Esophagus muscularis mucosa (tissue), 3 donors: Measurements from ENCODE around the gene ISCA1.

Experiments used
- CTCF ChIP-seq, 3 experiments: fragments of 200-600 bp in 2 of 3; fragments of 450-650 bp in 1 of 3; sonication (generic) in 2 of 3; IDR thresholded peaks; one replicate each; pipeline ENCODE4 v1.5.1; 2017 to 2019; ENCODE audit warnings: antibody characterized with exemption in 3 of 3, mild to moderate bottlenecking in 2 of 3, moderate library complexity in 1 of 3
- POLR2AphosphoS5 ChIP-seq, 2 donors: sonication (generic); formaldehyde crosslinking; IDR thresholded peaks; one replicate each; pipeline ENCODE4 v1.6.1; 2017; ENCODE audit warnings: antibody characterized with exemption in 2 of 2

GRCh38 chr9:86304236-86304730 lies 21.9 kb upstream of the ISCA1 start:
- TF ChIP-seq CTCF (IDR thresholded peaks at IDR 0.05) (no peak), POLR2AphosphoS5 (IDR thresholded peaks at IDR 0.05) (no peak)
